Measurements from ENCODE around the gene TMEM87A.

DNA sequence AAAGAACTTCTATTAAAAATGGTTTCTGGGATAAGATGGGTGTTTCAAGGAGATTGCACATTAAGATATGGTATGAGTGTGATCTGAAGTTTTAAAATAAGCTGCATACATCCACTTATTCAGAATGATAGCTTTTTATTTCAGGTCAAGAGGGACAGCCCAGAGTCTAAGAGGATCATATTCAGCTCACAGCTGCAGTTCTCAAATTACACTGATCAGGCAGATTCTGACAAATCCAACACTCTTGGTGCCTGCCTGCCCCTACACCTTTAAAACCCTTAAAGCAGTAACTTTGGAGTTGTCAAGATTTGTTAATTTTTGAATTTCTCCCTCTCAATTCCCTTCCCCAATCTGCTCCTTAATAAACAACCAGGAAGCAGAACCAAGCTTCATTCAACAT, 9.1 kb upstream of the TMEM87A start:
- TF ChIP-seq CREB1 (CRISPR knock-in tag; IDR thresholded peaks at IDR 0.05; ENCODE audit: low read depth) (no peak), EZH2 (IDR thresholded peaks at IDR 0.05; ENCODE audit: low read depth, unreplicated experiment) (no peak), NANOG (IDR thresholded peaks at IDR 0.05; ENCODE audit: borderline replicate concordance) (no peak), POLR2AphosphoS5 (IDR thresholded peaks at IDR 0.05; ENCODE audit: low read depth) (no peak), ZNF114 (CRISPR knock-in tag; IDR thresholded peaks at IDR 0.05) (no peak), EZH2phosphoT487 (IDR thresholded peaks at IDR 0.05; ENCODE audit: unreplicated experiment) (no peak), JUNB (IDR thresholded peaks at IDR 0.05; ENCODE audit: unreplicated experiment) (no peak)
- TF ChIP-seq, protein P1, sequence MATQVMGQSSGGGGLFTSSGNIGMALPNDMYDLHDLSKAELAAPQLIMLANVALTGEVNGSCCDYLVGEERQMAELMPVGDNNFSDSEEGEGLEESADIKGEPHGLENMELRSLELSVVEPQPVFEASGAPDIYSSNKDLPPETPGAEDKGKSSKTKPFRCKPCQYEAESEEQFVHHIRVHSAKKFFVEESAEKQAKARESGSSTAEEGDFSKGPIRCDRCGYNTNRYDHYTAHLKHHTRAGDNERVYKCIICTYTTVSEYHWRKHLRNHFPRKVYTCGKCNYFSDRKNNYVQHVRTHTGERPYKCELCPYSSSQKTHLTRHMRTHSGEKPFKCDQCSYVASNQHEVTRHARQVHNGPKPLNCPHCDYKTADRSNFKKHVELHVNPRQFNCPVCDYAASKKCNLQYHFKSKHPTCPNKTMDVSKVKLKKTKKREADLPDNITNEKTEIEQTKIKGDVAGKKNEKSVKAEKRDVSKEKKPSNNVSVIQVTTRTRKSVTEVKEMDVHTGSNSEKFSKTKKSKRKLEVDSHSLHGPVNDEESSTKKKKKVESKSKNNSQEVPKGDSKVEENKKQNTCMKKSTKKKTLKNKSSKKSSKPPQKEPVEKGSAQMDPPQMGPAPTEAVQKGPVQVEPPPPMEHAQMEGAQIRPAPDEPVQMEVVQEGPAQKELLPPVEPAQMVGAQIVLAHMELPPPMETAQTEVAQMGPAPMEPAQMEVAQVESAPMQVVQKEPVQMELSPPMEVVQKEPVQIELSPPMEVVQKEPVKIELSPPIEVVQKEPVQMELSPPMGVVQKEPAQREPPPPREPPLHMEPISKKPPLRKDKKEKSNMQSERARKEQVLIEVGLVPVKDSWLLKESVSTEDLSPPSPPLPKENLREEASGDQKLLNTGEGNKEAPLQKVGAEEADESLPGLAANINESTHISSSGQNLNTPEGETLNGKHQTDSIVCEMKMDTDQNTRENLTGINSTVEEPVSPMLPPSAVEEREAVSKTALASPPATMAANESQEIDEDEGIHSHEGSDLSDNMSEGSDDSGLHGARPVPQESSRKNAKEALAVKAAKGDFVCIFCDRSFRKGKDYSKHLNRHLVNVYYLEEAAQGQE (IDR thresholded peaks at IDR 0.05; ENCODE audit: unreplicated experiment) = no peak
- TF ChIP-seq, protein P2, sequence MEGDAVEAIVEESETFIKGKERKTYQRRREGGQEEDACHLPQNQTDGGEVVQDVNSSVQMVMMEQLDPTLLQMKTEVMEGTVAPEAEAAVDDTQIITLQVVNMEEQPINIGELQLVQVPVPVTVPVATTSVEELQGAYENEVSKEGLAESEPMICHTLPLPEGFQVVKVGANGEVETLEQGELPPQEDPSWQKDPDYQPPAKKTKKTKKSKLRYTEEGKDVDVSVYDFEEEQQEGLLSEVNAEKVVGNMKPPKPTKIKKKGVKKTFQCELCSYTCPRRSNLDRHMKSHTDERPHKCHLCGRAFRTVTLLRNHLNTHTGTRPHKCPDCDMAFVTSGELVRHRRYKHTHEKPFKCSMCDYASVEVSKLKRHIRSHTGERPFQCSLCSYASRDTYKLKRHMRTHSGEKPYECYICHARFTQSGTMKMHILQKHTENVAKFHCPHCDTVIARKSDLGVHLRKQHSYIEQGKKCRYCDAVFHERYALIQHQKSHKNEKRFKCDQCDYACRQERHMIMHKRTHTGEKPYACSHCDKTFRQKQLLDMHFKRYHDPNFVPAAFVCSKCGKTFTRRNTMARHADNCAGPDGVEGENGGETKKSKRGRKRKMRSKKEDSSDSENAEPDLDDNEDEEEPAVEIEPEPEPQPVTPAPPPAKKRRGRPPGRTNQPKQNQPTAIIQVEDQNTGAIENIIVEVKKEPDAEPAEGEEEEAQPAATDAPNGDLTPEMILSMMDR (conservative IDR thresholded peaks at IDR 0.05; ENCODE audit: low read depth in 2 of 2) = no peak
- TF ChIP-seq, protein P3, sequence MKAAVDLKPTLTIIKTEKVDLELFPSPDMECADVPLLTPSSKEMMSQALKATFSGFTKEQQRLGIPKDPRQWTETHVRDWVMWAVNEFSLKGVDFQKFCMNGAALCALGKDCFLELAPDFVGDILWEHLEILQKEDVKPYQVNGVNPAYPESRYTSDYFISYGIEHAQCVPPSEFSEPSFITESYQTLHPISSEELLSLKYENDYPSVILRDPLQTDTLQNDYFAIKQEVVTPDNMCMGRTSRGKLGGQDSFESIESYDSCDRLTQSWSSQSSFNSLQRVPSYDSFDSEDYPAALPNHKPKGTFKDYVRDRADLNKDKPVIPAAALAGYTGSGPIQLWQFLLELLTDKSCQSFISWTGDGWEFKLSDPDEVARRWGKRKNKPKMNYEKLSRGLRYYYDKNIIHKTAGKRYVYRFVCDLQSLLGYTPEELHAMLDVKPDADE (IDR thresholded peaks at IDR 0.05) = no peak
